Cardiac fibroblast (primary cell): ENCODE results near the gene ASL.

ENCODE experiments used
- DNase-seq, 2 donors: peaks; one replicate each; pipeline versions ENCODE4 v3.0.0 to v3.0.0-alpha.2; 2010; ENCODE audit warnings: low read depth in 2 of 2
- H3K4me3 ChIP-seq, 2 donors: replicated peaks in 1 of 2; 1 replicate in 1 of 2; 2 replicates in 1 of 2; pipeline ENCODE4 v1.5.1; 2011; ENCODE audit warnings: low read depth in 2 of 2, low read length in 2 of 2, mild to moderate bottlenecking in 2 of 2, moderate library complexity in 1 of 2
- CTCF ChIP-seq: IDR thresholded peaks from one replicate; pipeline ENCODE4 v1.5.1; 2011; ENCODE audit warnings: low read depth, mild to moderate bottlenecking, low read length, inconsistent platforms

Gene ASL

GRCh38 chr7:66082083-66082482 is 6.5 kb downstream of the ASL start:
- no peak for DNase-seq
- no peak for TF ChIP-seq CTCF
- H3K4me3 ChIP-seq: no peak overlapping the region

- no peak overlapping the region for H3K4me3 ChIP-seq
- no peak for DNase-seq
- no peak for TF ChIP-seq CTCF
Observed at GRCh38 chr7:66082886-66083415, 7.3 kb downstream of the ASL start.

- no peak overlapping the region for H3K4me3 ChIP-seq
- TF ChIP-seq CTCF: peak; percentile 12
- no peak for DNase-seq
Observed at GRCh38 chr7:66083677-66084076, 8.1 kb downstream of the ASL start.

GRCh38 chr7:66088861-66089838 is 13.5 kb downstream of the ASL start:
- DNase-seq: no peak
- no peak overlapping the region for H3K4me3 ChIP-seq
- TF ChIP-seq CTCF: no peak

GRCh38 chr7:66092654-66093053 is 17.0 kb downstream of the ASL start:
- H3K4me3 ChIP-seq: no peak overlapping the region
- no peak for DNase-seq
- TF ChIP-seq CTCF: no peak

- no peak for DNase-seq
- H3K4me3 ChIP-seq: no peak overlapping the region
- TF ChIP-seq CTCF: no peak
Observed at GRCh38 chr7:66095010-66095409, 19.4 kb downstream of the ASL start.
